Measurements from ENCODE around the gene C19orf73.

C19orf73 gene

GRCh38 chr19:49157445-49158224 lies 38.7 kb upstream of the C19orf73 start, which contains the start of gene TRPM4 (continued):
- TF ChIP-seq PATZ1 (CRISPR knock-in tag; IDR thresholded peaks at IDR 0.05; ENCODE audit: borderline replicate concordance): no peak
- TF ChIP-seq PPARA (CRISPR knock-in tag; IDR thresholded peaks at IDR 0.05; ENCODE audit: borderline replicate concordance): no peak
- TF ChIP-seq RARB (CRISPR knock-in tag; IDR thresholded peaks at IDR 0.05): no peak
- no peak for TF ChIP-seq POU6F1 (CRISPR knock-in tag; IDR thresholded peaks at IDR 0.05; ENCODE audit: borderline replicate concordance, low read depth)

GRCh38 chr19:49155820-49156346 lies 36.9 kb upstream of the C19orf73 start:
- TF ChIP-seq SNAI2 (CRISPR knock-in tag; IDR thresholded peaks at IDR 0.05): no peak
- no peak for TF ChIP-seq RARB (CRISPR knock-in tag; IDR thresholded peaks at IDR 0.05)
- TF ChIP-seq ESRRG (CRISPR knock-in tag; IDR thresholded peaks at IDR 0.05): no peak
- TF ChIP-seq CSRNP3 (CRISPR knock-in tag; IDR thresholded peaks at IDR 0.05): no peak
- no peak for TF ChIP-seq ZC3H10 (CRISPR knock-in tag; IDR thresholded peaks at IDR 0.05)
- no peak for TF ChIP-seq ZFP3 (CRISPR knock-in tag; IDR thresholded peaks at IDR 0.05)
- TF ChIP-seq PATZ1 (CRISPR knock-in tag; IDR thresholded peaks at IDR 0.05; ENCODE audit: borderline replicate concordance): no peak
- TF ChIP-seq ISL1 (CRISPR knock-in tag; IDR thresholded peaks at IDR 0.05): no peak
- no peak for TF ChIP-seq ZFP30 (CRISPR knock-in tag; IDR thresholded peaks at IDR 0.05)
- no peak for TF ChIP-seq CREB5 (CRISPR knock-in tag; IDR thresholded peaks at IDR 0.05; ENCODE audit: low read depth)
- no peak for TF ChIP-seq ZNF8 (CRISPR knock-in tag; IDR thresholded peaks at IDR 0.05)
- no peak for TF ChIP-seq CSDC2 (CRISPR knock-in tag; IDR thresholded peaks at IDR 0.05)
- no peak for TF ChIP-seq ZNF70 (CRISPR knock-in tag; IDR thresholded peaks at IDR 0.05)
- TF ChIP-seq TSHZ2 (CRISPR knock-in tag; IDR thresholded peaks at IDR 0.05): no peak
- TF ChIP-seq BACH2 (CRISPR knock-in tag; IDR thresholded peaks at IDR 0.05; ENCODE audit: borderline replicate concordance): no peak
- TF ChIP-seq TOX (CRISPR knock-in tag; IDR thresholded peaks at IDR 0.05; ENCODE audit: borderline replicate concordance): no peak
- no peak for TF ChIP-seq ARNTL (CRISPR knock-in tag; IDR thresholded peaks at IDR 0.05; ENCODE audit: borderline replicate concordance, low read depth)
- no peak for ATAC-seq
